Osteocyte (in vitro differentiated cells): ENCODE results near the gene AGMO. TPM values are rescaled to one million over a fixed set of nuclear protein-coding genes. Genes with fewer than 3 reads are reported as not detected.

Experiments used
- DNase-seq: peaks from one replicate; pipeline ENCODE4 v3.0.0; 2021; ENCODE audit warnings: mixed read lengths; ENCODE audit not compliant: unreplicated experiment; ENCODE audit errors: extremely low spot score
- H3K27ac Mint-ChIP-seq: one replicate; pipeline ENCODE4 v1.8.0; 2021; ENCODE audit warnings: mild to moderate bottlenecking, mixed read lengths; ENCODE audit not compliant: unreplicated experiment
- H3K27me3 Mint-ChIP-seq: one replicate; pipeline ENCODE4 v1.8.0; 2021; ENCODE audit warnings: mixed read lengths; ENCODE audit not compliant: unreplicated experiment
- H3K36me3 Mint-ChIP-seq: one replicate; pipeline ENCODE4 v1.8.0; 2021; ENCODE audit warnings: mixed read lengths; ENCODE audit not compliant: unreplicated experiment
- H3K4me1 Mint-ChIP-seq: one replicate; pipeline ENCODE4 v1.8.0; 2021; ENCODE audit warnings: mixed read lengths; ENCODE audit not compliant: unreplicated experiment
- H3K4me3 Mint-ChIP-seq: one replicate; pipeline ENCODE4 v1.8.0; 2021; ENCODE audit warnings: mild to moderate bottlenecking, moderate library complexity, mixed read lengths; ENCODE audit not compliant: unreplicated experiment
- H3K9me3 Mint-ChIP-seq: one replicate; pipeline ENCODE4 v1.8.0; 2021; ENCODE audit warnings: mixed read lengths; ENCODE audit not compliant: unreplicated experiment
- CTCF ChIP-seq: fragments of 200-600 bp; sonication (generic); IDR thresholded peaks from 2 replicates; pipeline ENCODE4 v1.5.0; 2021; ENCODE audit warnings: antibody characterized with exemption, mild to moderate bottlenecking, moderate library complexity
- total RNA-seq: library from RNA; stranded (reverse); gene quantifications from 2 replicates; pipeline ENCODE4 v1.2.1, GENCODE V29; 2021

Gene AGMO
- total RNA-seq, 1 donor from 2014 or later: 1.7 TPM

- H3K36me3 Mint-ChIP-seq: no peaks in the 10 kb centered on the region
- no peaks in the 10 kb centered on the region for H3K27me3 Mint-ChIP-seq
- TF ChIP-seq CTCF: no peak
- peak overlapping the region; percentile 82 for H3K27ac Mint-ChIP-seq
- DNase-seq: no peak
- no peaks in the 10 kb centered on the region for H3K9me3 Mint-ChIP-seq
- H3K4me3 Mint-ChIP-seq: no peak overlapping the region
- peaks cover 63% of the 10 kb centered on the region for H3K4me1 Mint-ChIP-seq
Observed at GRCh38 chr7:15507171-15507570, 54.6 kb downstream of the AGMO start.

GRCh38 chr7:15505761-15506160 lies 56.1 kb downstream of the AGMO start:
- H3K27me3 Mint-ChIP-seq: no peaks in the 10 kb centered on the region
- DNase-seq: no peak
- H3K4me1 Mint-ChIP-seq: peaks cover 63% of the 10 kb centered on the region
- TF ChIP-seq CTCF: no peak
- peak overlapping the region; percentile 82 for H3K27ac Mint-ChIP-seq
- H3K36me3 Mint-ChIP-seq: no peaks in the 10 kb centered on the region
- H3K9me3 Mint-ChIP-seq: no peaks in the 10 kb centered on the region
- no peak overlapping the region for H3K4me3 Mint-ChIP-seq

- DNase-seq: no peak
- Mint-ChIP-seq H3K36me3 (no peaks in the 10 kb centered on the region), H3K27ac (peak overlapping the region; percentile 66), H3K4me3 (no peak overlapping the region), H3K9me3 (no peaks in the 10 kb centered on the region), H3K27me3 (no peaks in the 10 kb centered on the region), H3K4me1 (peaks cover 61% of the 10 kb centered on the region)
- TF ChIP-seq CTCF: no peak
Observed at GRCh38 chr7:15504351-15504750, 57.5 kb downstream of the AGMO start.

- H3K27ac Mint-ChIP-seq: peak overlapping the region; percentile 66
- peaks cover 55% of the 10 kb centered on the region for H3K4me1 Mint-ChIP-seq
- DNase-seq: no peak
- no peaks in the 10 kb centered on the region for H3K9me3 Mint-ChIP-seq
- H3K27me3 Mint-ChIP-seq: no peaks in the 10 kb centered on the region
- H3K4me3 Mint-ChIP-seq: no peak overlapping the region
- TF ChIP-seq CTCF: peak; percentile 55
- no peaks in the 10 kb centered on the region for H3K36me3 Mint-ChIP-seq
Observed at GRCh38 chr7:15503603-15504290, 58.1 kb downstream of the AGMO start.

- Mint-ChIP-seq H3K4me3 (no peak overlapping the region), H3K27me3 (no peaks in the 10 kb centered on the region), H3K36me3 (no peaks in the 10 kb centered on the region), H3K9me3 (no peaks in the 10 kb centered on the region), H3K4me1 (peaks cover 15% of the 10 kb centered on the region), H3K27ac (no peak overlapping the region)
- TF ChIP-seq CTCF: no peak
- no peak for DNase-seq
Observed at GRCh38 chr7:15498465-15498864, 63.4 kb downstream of the AGMO start.
